Measurements from ENCODE around the gene FADS3.

GRCh38 chr11:61895718-61896059 is 4.3 kb upstream of the FADS3 start:
- TF ChIP-seq, protein P1, sequence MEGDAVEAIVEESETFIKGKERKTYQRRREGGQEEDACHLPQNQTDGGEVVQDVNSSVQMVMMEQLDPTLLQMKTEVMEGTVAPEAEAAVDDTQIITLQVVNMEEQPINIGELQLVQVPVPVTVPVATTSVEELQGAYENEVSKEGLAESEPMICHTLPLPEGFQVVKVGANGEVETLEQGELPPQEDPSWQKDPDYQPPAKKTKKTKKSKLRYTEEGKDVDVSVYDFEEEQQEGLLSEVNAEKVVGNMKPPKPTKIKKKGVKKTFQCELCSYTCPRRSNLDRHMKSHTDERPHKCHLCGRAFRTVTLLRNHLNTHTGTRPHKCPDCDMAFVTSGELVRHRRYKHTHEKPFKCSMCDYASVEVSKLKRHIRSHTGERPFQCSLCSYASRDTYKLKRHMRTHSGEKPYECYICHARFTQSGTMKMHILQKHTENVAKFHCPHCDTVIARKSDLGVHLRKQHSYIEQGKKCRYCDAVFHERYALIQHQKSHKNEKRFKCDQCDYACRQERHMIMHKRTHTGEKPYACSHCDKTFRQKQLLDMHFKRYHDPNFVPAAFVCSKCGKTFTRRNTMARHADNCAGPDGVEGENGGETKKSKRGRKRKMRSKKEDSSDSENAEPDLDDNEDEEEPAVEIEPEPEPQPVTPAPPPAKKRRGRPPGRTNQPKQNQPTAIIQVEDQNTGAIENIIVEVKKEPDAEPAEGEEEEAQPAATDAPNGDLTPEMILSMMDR (IDR thresholded peaks at IDR 0.05) = no peak
- no peak for TF ChIP-seq POLR2A (IDR thresholded peaks at IDR 0.05)
- no peak for TF ChIP-seq EP300 (IDR thresholded peaks at IDR 0.05)

All from tibial nerve (tissue), 4 donors.